GM10847 (cell line): ENCODE data around the gene NIF3L1.

ENCODE experiments used
- POLR2A ChIP-seq: IDR thresholded peaks from 2 replicates; pipeline ENCODE4 v1.6.1; 2011; ENCODE audit not compliant: insufficient read length; ENCODE audit errors: extremely low read depth

NIF3L1 gene, protein sequence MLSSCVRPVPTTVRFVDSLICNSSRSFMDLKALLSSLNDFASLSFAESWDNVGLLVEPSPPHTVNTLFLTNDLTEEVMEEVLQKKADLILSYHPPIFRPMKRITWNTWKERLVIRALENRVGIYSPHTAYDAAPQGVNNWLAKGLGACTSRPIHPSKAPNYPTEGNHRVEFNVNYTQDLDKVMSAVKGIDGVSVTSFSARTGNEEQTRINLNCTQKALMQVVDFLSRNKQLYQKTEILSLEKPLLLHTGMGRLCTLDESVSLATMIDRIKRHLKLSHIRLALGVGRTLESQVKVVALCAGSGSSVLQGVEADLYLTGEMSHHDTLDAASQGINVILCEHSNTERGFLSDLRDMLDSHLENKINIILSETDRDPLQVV

GRCh38 chr2:200888704-200889625 lies at the start of gene NIF3L1, which contains the start of gene PPIL3:
Gene NIF3L1, plus strand, starts transcription at chr2:200889371. Its CDS starts 2,573 bp downstream, at chr2:200891944.
Gene PPIL3, minus strand, starts transcription at chr2:200889077. Its CDS starts 1,462 bp downstream, at chr2:200887615.
- peak; percentile 57 for TF ChIP-seq POLR2A

DNA sequence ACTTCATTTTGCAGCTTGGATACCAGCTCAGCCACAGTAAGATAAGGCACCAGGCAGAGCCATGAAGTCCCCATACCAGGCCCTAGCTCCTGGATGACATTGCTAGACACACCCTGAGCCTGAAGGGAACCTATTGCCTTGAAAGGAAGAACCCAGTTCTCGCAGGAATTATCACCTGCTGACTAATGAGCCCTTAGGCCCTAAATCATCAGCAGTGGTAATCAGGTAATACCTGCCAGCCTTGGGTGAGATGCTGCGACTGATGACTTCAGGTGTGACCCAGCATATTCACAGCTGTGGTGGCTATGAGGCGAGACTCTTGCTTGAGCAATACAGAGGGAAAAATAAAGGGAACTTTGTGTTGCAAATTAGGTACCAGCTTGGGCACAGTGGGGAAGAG lies 49.7 kb upstream of the NIF3L1 start:
- no peak for TF ChIP-seq POLR2A

- TF ChIP-seq POLR2A: no peak
Measured at GRCh38 chr2:200843993-200844948, 44.9 kb upstream of the NIF3L1 start.

GRCh38 chr2:200845194-200845593 lies 44.0 kb upstream of the NIF3L1 start:
- no peak for TF ChIP-seq POLR2A

GRCh38 chr2:200845669-200846325 lies 43.4 kb upstream of the NIF3L1 start:
- no peak for TF ChIP-seq POLR2A

DNA sequence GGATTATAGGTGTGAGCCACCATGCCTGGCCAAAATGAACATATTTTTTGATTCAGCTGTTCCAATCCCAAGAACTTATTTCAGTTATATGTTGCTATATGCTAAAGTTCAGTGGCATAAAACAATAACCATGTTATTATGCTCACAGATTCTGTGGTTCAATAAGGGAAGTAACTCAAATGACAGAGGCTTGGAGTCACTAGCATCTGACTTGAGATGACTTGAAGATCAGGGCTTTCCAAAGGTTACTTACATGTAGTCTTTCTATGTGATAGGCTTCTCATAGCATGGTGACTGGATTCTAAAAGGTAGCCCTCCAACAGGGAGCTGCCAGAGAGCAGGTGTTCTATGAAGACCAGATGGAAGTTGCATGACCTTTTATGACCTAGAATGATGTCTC lies 41.9 kb upstream of the NIF3L1 start:
- no peak for TF ChIP-seq POLR2A

- TF ChIP-seq POLR2A: no peak
Measured at GRCh38 chr2:200847939-200848338, 41.2 kb upstream of the NIF3L1 start.

DNA sequence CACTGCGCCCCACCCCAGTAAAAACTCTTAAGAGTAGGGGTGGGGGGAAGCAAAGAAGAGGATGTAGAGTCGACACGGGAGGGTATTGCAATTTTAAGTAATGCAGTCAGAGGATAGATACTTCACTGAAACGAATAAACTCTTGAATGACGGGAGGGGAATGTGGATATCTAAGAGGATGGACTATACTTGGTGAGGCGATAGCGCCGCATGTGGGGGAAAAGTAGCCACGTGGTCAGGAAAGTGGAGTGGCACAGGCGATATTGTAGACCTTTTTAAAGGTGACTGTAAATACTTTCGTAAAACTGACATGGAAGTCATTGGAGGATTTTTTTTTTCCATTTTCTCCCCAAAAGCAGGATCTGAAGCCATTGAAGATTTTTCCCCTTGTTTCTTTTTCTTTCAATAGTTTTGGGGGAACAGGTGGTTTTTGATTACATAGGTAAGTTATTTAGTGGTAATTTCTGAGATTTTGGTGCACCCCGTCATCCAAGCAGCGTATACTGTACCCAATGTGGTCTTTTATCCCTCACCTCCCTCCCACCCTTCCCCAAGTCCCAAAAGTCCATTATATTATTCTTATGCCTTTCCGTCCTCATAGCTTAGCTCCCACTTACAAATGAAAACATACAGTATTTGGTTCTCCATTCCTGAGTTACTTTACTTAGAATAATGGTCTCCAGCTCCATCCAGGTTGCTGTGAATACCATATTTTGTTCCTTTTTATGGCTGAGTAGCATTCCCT lies 38.5 kb upstream of the NIF3L1 start:
- no peak for TF ChIP-seq POLR2A

GRCh38 chr2:200851398-200852248 lies 37.5 kb upstream of the NIF3L1 start:
- TF ChIP-seq POLR2A: no peak

GRCh38 chr2:200852605-200853004 lies 36.6 kb upstream of the NIF3L1 start:
- no peak for TF ChIP-seq POLR2A

- no peak for TF ChIP-seq POLR2A
Measured at GRCh38 chr2:200856806-200857205, 32.4 kb upstream of the NIF3L1 start.

GRCh38 chr2:200860092-200860795 lies 28.9 kb upstream of the NIF3L1 start:
- TF ChIP-seq POLR2A: no peak
